NT2/D1 (cell line): ENCODE data around the gene SP100.
A peak's percentile ranks its signal among the peaks of the same experiment; 100 is the strongest.

Source experiments
- DNase-seq: peaks from one replicate; pipeline ENCODE4 v3.0.0-alpha.2; 2011; ENCODE audit warnings: low read depth, low spot score
- H3K27me3 ChIP-seq: 2 replicates; pipeline ENCODE4 v1.6.0; 2011; ENCODE audit warnings: mild to moderate bottlenecking; ENCODE audit not compliant: insufficient read length, insufficient read depth
- H3K36me3 ChIP-seq: 2 replicates; pipeline ENCODE4 v1.6.1; 2011; ENCODE audit warnings: mild to moderate bottlenecking, low read length, mixed read lengths; ENCODE audit not compliant: insufficient read depth, insufficient read length
- H3K4me1 ChIP-seq: 2 replicates; pipeline ENCODE4 v1.5.1; 2011; ENCODE audit not compliant: insufficient read depth, insufficient read length
- H3K4me3 ChIP-seq: 2 replicates; pipeline ENCODE4 v1.5.1; 2011; ENCODE audit warnings: low read depth; ENCODE audit not compliant: insufficient read length
- H3K9ac ChIP-seq: 2 replicates; pipeline ENCODE4 v1.6.0; 2011; ENCODE audit warnings: low read depth; ENCODE audit not compliant: insufficient read length
- H3K9me3 ChIP-seq: 2 replicates; pipeline ENCODE4 v1.5.1; 2011; ENCODE audit warnings: mild to moderate bottlenecking, low read length; ENCODE audit not compliant: insufficient read depth
- SUZ12 ChIP-seq: IDR thresholded peaks from 2 replicates; pipeline ENCODE4 v1.6.1; 2011; ENCODE audit not compliant: insufficient read length, insufficient read depth; ENCODE audit errors: extremely low read depth
- YY1 ChIP-seq: IDR thresholded peaks from 2 replicates; pipeline ENCODE4 v1.6.1; 2011; ENCODE audit not compliant: insufficient read length, insufficient read depth
- ZNF274 ChIP-seq: IDR thresholded peaks from 2 replicates; pipeline ENCODE4 v1.6.1; 2011; ENCODE audit warnings: mild to moderate bottlenecking, low read depth, low read length

The SP100 gene

GRCh38 chr2:230412371-230412711 is 3.7 kb upstream of the SP100 start:
- H3K9ac ChIP-seq: peak overlapping the region; percentile 79
- no peak for TF ChIP-seq ZNF274
- DNase-seq: no peak

DNA sequence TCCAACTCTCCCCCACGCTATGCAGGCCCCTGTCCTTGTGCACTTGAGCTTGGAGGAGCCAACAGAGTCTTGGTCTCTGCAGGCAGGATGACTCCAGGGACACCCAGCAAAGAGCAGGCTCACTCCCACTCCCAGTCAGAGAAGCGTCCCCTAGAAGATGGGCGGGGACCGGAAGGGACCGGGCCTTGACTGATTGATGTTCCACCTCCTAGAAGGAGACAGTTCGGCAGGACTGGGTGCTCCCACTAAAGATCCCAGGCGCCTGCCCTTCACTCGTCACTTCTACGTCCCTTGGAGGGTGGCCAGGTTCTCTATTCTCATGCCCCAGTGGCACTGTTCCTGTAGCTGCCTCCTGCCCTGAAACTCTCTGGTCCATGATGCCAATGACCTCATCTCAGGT is 3.2 kb upstream of the SP100 start:
- DNase-seq: no peak
- Histone ChIP-seq H3K9me3 (no peaks in the 10 kb centered on the region), H3K4me3 (no peak overlapping the region), H3K4me1 (peaks cover 4% of the 10 kb centered on the region), H3K36me3 (no peaks in the 10 kb centered on the region), H3K9ac (no peak overlapping the region), H3K27me3 (peaks cover 49% of the 10 kb centered on the region)
- TF ChIP-seq SUZ12 (no peak), ZNF274 (no peak), YY1 (no peak)

More at GRCh38 chr2:230412371-230412711, 3.7 kb upstream of the SP100 start:
- Histone ChIP-seq H3K4me1 (peaks cover 4% of the 10 kb centered on the region), H3K4me3 (peak overlapping the region; percentile 62), H3K36me3 (no peaks in the 10 kb centered on the region), H3K9me3 (no peaks in the 10 kb centered on the region), H3K27me3 (peaks cover 49% of the 10 kb centered on the region)

DNA sequence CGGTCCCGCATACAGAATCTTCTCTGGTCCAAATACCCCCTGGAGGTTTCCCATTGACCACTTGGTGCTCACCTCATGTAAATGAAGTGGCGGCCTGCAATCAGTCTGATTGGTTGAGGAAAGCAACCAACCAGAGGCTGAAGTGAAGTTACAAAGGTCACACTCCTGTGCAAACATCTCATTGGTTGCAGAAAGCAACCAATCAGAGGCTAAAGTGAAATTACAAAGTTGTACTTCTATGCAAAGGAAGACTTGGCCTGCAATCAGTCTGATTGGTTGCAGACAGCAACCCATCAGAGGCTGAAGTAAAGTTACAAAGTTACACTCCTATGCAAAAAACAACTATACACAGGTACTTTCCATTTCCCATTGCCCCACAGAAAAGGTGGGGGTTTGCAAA is 2.5 kb upstream of the SP100 start:
- TF ChIP-seq ZNF274 (no peak), YY1 (no peak), SUZ12 (no peak)
- Histone ChIP-seq H3K9ac (no peak overlapping the region), H3K4me3 (no peak overlapping the region)

GRCh38 chr2:230414302-230414701 is 1.7 kb upstream of the SP100 start:
- Histone ChIP-seq H3K36me3 (no peaks in the 10 kb centered on the region), H3K4me1 (peaks cover 4% of the 10 kb centered on the region), H3K27me3 (peaks cover 46% of the 10 kb centered on the region), H3K4me3 (no peak overlapping the region), H3K9ac (no peak overlapping the region), H3K9me3 (no peaks in the 10 kb centered on the region)
- no peak for DNase-seq
- TF ChIP-seq YY1 (no peak), ZNF274 (no peak), SUZ12 (no peak)

More for the DNA sequence above, 2.5 kb upstream of the SP100 start:
- no peak for DNase-seq
- H3K4me1 ChIP-seq: peaks cover 4% of the 10 kb centered on the region
- H3K36me3 ChIP-seq: no peaks in the 10 kb centered on the region
- H3K27me3 ChIP-seq: peaks cover 49% of the 10 kb centered on the region
- H3K9me3 ChIP-seq: no peaks in the 10 kb centered on the region

- TF ChIP-seq YY1 (no peak), SUZ12 (no peak), ZNF274 (no peak)
- no peak for DNase-seq
- Histone ChIP-seq H3K4me1 (no peaks in the 10 kb centered on the region), H3K9me3 (no peaks in the 10 kb centered on the region), H3K9ac (no peak overlapping the region), H3K27me3 (peaks cover 15% of the 10 kb centered on the region), H3K4me3 (no peak overlapping the region), H3K36me3 (no peaks in the 10 kb centered on the region)
Measured at GRCh38 chr2:230417436-230417835, 1.4 kb downstream of the SP100 start.

GRCh38 chr2:230418341-230419016 is 2.5 kb downstream of the SP100 start:
- H3K9me3 ChIP-seq: no peaks in the 10 kb centered on the region
- no peaks in the 10 kb centered on the region for H3K36me3 ChIP-seq
- no peak overlapping the region for H3K4me3 ChIP-seq
- H3K4me1 ChIP-seq: no peaks in the 10 kb centered on the region
- DNase-seq: no peak
- peaks cover 5% of the 10 kb centered on the region for H3K27me3 ChIP-seq
- H3K9ac ChIP-seq: no peak overlapping the region
- no peak for TF ChIP-seq ZNF274
- TF ChIP-seq SUZ12: no peak
- TF ChIP-seq YY1: no peak

DNA sequence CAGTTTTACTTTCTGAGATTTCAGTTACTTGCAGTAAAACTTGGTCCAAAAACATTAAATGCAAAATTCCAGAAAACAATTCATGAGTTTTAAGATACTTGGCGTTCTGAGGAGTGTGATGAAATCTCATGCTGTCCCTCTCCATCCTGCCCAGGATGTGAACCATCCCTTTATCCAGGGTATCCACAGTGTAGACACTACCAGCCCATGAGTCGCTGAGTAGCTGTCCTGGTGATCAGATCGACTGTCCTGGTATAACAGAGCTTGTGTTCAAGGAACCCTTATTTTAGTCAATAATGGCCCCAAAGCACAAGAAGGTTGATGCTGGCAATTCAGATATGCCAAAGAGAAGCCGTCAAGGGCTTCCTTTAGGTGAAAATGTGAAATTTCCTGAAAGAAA is 3.2 kb downstream of the SP100 start:
- no peak for DNase-seq
- Histone ChIP-seq H3K9me3 (no peaks in the 10 kb centered on the region), H3K36me3 (no peaks in the 10 kb centered on the region), H3K4me1 (no peaks in the 10 kb centered on the region), H3K27me3 (peaks cover 4% of the 10 kb centered on the region), H3K9ac (no peak overlapping the region), H3K4me3 (no peak overlapping the region)
- TF ChIP-seq SUZ12 (no peak), YY1 (no peak), ZNF274 (no peak)
